Progenitor cell of endocrine pancreas (in vitro differentiated cells): ENCODE measurements around the gene SUGCT. TPM values are rescaled to one million over a fixed set of nuclear protein-coding genes. Genes with fewer than 3 reads are reported as not detected.

Experiments used
- DNase-seq: peaks from one replicate; pipeline ENCODE4 v3.0.0; 2021; ENCODE audit warnings: low spot score; ENCODE audit not compliant: unreplicated experiment
- H3K27ac Mint-ChIP-seq: 2 replicates; pipeline ENCODE4 v1.8.0; 2021; ENCODE audit warnings: mild to moderate bottlenecking, moderate library complexity, mixed read lengths
- H3K27me3 Mint-ChIP-seq: 2 replicates; pipeline ENCODE4 v1.8.0; 2021; ENCODE audit warnings: mixed read lengths
- H3K36me3 Mint-ChIP-seq: 2 replicates; pipeline ENCODE4 v1.8.0; 2022; ENCODE audit warnings: mixed read lengths; ENCODE audit not compliant: insufficient read depth
- H3K4me1 Mint-ChIP-seq: 2 replicates; pipeline ENCODE4 v1.8.0; 2021; ENCODE audit warnings: low read depth, mixed read lengths
- H3K4me3 Mint-ChIP-seq: 2 replicates; pipeline ENCODE4 v1.8.0; 2021; ENCODE audit warnings: low read depth, mild to moderate bottlenecking, moderate library complexity, mixed read lengths
- H3K9me3 Mint-ChIP-seq: 2 replicates; pipeline ENCODE4 v1.8.0; 2021; ENCODE audit warnings: low read depth, mixed read lengths
- CTCF ChIP-seq: fragments of 200-600 bp; sonication (generic); IDR thresholded peaks from one replicate; pipeline ENCODE4 v1.5.0; 2021; ENCODE audit warnings: antibody characterized with exemption, mild to moderate bottlenecking; ENCODE audit not compliant: unreplicated experiment
- total RNA-seq: library from RNA; stranded (reverse); gene quantifications from 2 replicates; pipeline ENCODE4 v1.2.1, GENCODE V29; 2021

Gene SUGCT
- total RNA-seq, 1 donor from 2014 or later, result 6.2 TPM

- Mint-ChIP-seq H3K9me3 (no peaks in the 10 kb centered on the region), H3K4me1 (peaks cover 2% of the 10 kb centered on the region), H3K4me3 (no peak overlapping the region), H3K27me3 (no peaks in the 10 kb centered on the region), H3K27ac (no peak overlapping the region), H3K36me3 (no peaks in the 10 kb centered on the region)
- no peak for DNase-seq
- TF ChIP-seq CTCF, result no peak
Measured at GRCh38 chr7:40658729-40659128, 523.9 kb downstream of the SUGCT start.

- Mint-ChIP-seq H3K27me3 (no peaks in the 10 kb centered on the region), H3K36me3 (no peaks in the 10 kb centered on the region), H3K27ac (no peak overlapping the region), H3K9me3 (no peaks in the 10 kb centered on the region), H3K4me1 (peaks cover 2% of the 10 kb centered on the region), H3K4me3 (no peak overlapping the region)
- TF ChIP-seq CTCF, result no peak
- no peak for DNase-seq
Measured at GRCh38 chr7:40659231-40659630, 524.4 kb downstream of the SUGCT start.

- Mint-ChIP-seq H3K4me3 (no peak overlapping the region), H3K4me1 (no peaks in the 10 kb centered on the region), H3K27me3 (no peaks in the 10 kb centered on the region), H3K27ac (no peak overlapping the region), H3K9me3 (no peaks in the 10 kb centered on the region), H3K36me3 (no peaks in the 10 kb centered on the region)
- TF ChIP-seq CTCF, result no peak
- DNase-seq, result no peak
Measured at GRCh38 chr7:40673285-40673684, 538.5 kb downstream of the SUGCT start.

- H3K9me3 Mint-ChIP-seq, result no peaks in the 10 kb centered on the region
- no peaks in the 10 kb centered on the region for H3K4me1 Mint-ChIP-seq
- no peak for TF ChIP-seq CTCF
- no peaks in the 10 kb centered on the region for H3K27me3 Mint-ChIP-seq
- no peak overlapping the region for H3K27ac Mint-ChIP-seq
- no peak for DNase-seq
- H3K36me3 Mint-ChIP-seq, result no peaks in the 10 kb centered on the region
- no peak overlapping the region for H3K4me3 Mint-ChIP-seq
Measured at GRCh38 chr7:40674316-40674715, 539.5 kb downstream of the SUGCT start.

- no peak for DNase-seq
- no peaks in the 10 kb centered on the region for H3K36me3 Mint-ChIP-seq
- no peaks in the 10 kb centered on the region for H3K9me3 Mint-ChIP-seq
- no peaks in the 10 kb centered on the region for H3K4me1 Mint-ChIP-seq
- no peak overlapping the region for H3K27ac Mint-ChIP-seq
- no peaks in the 10 kb centered on the region for H3K27me3 Mint-ChIP-seq
- no peak overlapping the region for H3K4me3 Mint-ChIP-seq
- TF ChIP-seq CTCF, result no peak
Measured at GRCh38 chr7:40675741-40676140, 540.9 kb downstream of the SUGCT start.

GRCh38 chr7:40676221-40676620, 541.4 kb downstream of the SUGCT start:
- no peak overlapping the region for H3K4me3 Mint-ChIP-seq

More at GRCh38 chr7:40676221-40676620, 541.4 kb downstream of the SUGCT start:
- no peak for TF ChIP-seq CTCF
- DNase-seq, result no peak
- Mint-ChIP-seq H3K27ac (no peak overlapping the region), H3K9me3 (no peaks in the 10 kb centered on the region), H3K4me1 (no peaks in the 10 kb centered on the region), H3K27me3 (no peaks in the 10 kb centered on the region), H3K36me3 (no peaks in the 10 kb centered on the region)
